NCI-H524 treated with DMSO at 0.1 percent for 48 hours (cell line): ENCODE measurements around the gene ATF5.

ENCODE experiments used
- DNase-seq: peaks from one replicate; lab custom pipeline; 2025; lab: John Stamatoyannopoulos, UW

Gene ATF5

GRCh38 chr19:49894879-49895565 is 34.0 kb upstream of the ATF5 start:
- no peak for DNase-seq

- no peak for DNase-seq
These were observed 33.3 kb upstream of the ATF5 start for GRCh38 chr19:49895566-49896297.

GRCh38 chr19:49896863-49897621 is 32.0 kb upstream of the ATF5 start, which contains the start of gene IL4I1:
Gene IL4I1, minus strand, starts transcription at chr19:49896887. Its CDS starts 727 bp downstream, at chr19:49896160.
- no peak for DNase-seq

- no peak for DNase-seq
These were observed 24.9 kb upstream of the ATF5 start for GRCh38 chr19:49904136-49904535.

GRCh38 chr19:49906879-49907564 is 22.0 kb upstream of the ATF5 start:
- no peak for DNase-seq

- DNase-seq, result no peak
These were observed 21.1 kb upstream of the ATF5 start for GRCh38 chr19:49907745-49908446.

- no peak for DNase-seq
These were observed 20.3 kb upstream of the ATF5 start for GRCh38 chr19:49908480-49909420.

- DNase-seq, result no peak
These were observed 18.8 kb upstream of the ATF5 start for GRCh38 chr19:49910179-49910578.

- no peak for DNase-seq
These were observed 17.4 kb upstream of the ATF5 start for GRCh38 chr19:49911381-49912145.

- DNase-seq, result no peak
These were observed 15.9 kb upstream of the ATF5 start for GRCh38 chr19:49912965-49913685.

- DNase-seq, result no peak
These were observed 15.3 kb upstream of the ATF5 start for GRCh38 chr19:49913720-49914119.

- DNase-seq, result no peak
These were observed 13.7 kb upstream of the ATF5 start for GRCh38 chr19:49915271-49915670.

- no peak for DNase-seq
These were observed 11.9 kb upstream of the ATF5 start for GRCh38 chr19:49916839-49917733.

GRCh38 chr19:49918089-49918488 is 10.9 kb upstream of the ATF5 start:
- no peak for DNase-seq

- DNase-seq, result no peak
These were observed 8.2 kb upstream of the ATF5 start for GRCh38 chr19:49920624-49921363.

- no peak for DNase-seq
These were observed 6.9 kb upstream of the ATF5 start for GRCh38 chr19:49921871-49922795.
